Epidermal melanocyte (primary cell): ENCODE measurements around the gene TPSAB1.
"Not testable (repeated sequence)": the region's sequence is repeated elsewhere in the genome, so short reads cannot be mapped to it uniquely, and the experiment has no call there.

Experiments used
- DNase-seq: peaks from one replicate; pipeline ENCODE4 v3.0.0; 2011; ENCODE audit warnings: low spot score; ENCODE audit not compliant: insufficient read length

The TPSAB1 gene

DNA sequence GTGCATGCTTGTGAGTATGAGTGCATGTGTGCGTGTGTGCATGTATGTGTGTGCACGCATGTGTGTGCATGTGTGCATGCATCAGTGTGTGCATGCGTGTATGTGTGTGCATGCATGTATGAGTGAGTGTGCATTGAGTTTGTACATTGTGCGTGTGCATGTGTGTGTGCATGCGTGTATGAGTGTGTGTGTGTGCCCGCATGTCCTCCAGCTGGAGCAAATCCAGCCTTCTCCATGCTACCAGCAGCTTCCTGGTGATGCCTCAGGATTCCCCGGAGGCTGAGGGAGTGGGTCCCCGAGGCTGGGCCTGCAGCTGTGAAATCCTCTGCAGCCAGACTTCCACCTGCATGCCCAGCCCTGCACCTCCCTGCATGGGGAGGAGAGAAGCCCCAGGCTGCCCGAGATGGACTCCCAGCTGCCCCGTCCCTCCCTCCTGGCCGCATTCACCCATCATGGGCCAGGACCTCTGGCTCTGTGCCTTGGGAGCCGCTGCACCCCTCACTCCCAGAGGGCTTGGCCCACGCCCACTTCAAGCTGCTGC is 24.7 kb downstream of the TPSAB1 start:
- DNase-seq = no peak

DNA sequence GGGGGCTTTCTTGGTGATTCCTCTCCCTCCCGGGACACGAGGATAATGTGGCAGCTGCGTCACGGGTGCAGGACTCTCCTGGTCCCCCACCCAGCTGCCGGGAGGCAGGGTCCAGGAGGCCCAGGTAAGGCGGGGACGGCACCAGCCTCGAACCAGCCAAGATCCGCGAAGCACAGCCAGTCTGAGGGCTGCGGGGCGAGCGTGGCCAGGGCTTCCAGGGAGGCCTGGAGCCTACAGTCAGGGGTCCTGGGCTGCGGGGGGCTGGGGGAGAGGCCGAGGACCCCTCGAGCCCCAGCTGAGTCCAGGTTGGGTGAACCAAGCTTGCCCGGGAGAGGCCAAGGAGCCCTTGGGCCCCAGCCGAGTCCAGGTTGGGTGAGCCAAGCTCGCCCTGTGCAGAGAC is 25.3 kb downstream of the TPSAB1 start:
- no peak for DNase-seq

DNA sequence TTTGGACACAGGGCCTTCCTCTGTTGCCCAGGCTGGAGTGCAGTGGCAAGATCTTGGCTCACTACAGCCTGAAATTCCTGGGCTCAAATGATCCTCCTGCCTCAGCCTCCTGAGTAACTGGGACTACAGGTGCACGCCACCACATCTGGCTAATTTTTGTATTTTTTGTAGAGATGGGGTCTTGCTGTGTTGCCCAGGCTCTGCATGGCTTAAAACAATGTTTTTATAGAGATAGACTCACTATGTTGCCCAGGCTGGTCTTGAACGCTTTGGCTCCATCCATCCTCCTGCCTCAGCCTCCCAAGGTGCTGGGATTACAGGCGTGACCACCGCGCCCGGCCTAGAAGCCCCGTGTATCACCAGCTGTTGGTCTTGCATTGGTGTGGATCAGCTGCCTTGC is 28.9 kb downstream of the TPSAB1 start:
- not testable (repeated sequence) for DNase-seq

DNA sequence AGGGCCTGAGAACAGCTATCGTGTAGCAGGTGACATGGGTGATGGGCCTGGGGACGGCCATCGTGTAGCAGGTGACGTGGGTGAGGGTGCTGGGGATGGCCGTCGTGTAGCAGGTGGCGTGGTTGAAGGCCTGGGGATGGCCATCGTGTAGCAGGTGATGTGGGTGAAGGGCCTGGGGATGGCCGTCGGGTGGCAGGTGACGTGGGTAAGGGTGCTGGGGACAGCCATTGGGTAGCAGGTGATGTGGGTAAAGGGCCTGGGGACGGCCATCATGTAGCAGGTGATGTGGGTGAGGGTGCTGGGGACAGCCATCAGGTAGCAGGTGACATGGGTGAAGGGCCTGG is 30.8 kb downstream of the TPSAB1 start:
- no peak for DNase-seq

DNA sequence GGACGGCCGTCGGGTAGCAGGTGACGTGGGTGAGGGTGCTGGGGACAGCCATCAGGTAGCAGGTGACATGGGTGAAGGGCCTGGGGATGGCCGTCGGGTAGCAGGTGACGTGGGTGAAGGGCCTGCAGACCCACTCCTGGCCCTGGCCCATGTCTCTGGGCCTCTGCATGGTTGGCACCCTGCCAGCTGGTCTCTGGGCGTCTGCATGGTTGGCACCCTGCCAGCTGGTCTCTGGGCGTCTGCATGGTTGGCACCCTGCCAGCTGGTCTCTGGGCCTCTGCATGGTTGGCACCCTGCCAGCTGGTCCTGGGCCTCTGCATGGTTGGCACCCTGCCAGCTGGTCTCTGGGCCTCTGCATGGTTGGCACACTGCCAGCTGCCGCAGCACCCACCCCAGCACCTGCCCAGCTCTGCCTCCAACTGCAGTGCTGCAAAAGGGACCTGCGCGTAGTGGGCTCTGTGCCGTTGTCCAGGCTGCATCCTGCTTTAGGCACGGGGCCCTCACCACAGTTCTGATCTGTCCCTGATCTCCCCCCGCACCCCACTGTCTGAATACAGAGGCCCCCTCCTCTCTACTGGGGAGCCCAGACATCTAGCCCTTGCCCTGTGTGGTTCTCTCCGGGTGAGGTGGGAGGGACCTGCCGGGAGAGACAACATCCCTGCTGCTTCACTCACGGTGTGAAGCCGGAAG is 31.4 kb downstream of the TPSAB1 start:
- not testable (repeated sequence) for DNase-seq

DNA sequence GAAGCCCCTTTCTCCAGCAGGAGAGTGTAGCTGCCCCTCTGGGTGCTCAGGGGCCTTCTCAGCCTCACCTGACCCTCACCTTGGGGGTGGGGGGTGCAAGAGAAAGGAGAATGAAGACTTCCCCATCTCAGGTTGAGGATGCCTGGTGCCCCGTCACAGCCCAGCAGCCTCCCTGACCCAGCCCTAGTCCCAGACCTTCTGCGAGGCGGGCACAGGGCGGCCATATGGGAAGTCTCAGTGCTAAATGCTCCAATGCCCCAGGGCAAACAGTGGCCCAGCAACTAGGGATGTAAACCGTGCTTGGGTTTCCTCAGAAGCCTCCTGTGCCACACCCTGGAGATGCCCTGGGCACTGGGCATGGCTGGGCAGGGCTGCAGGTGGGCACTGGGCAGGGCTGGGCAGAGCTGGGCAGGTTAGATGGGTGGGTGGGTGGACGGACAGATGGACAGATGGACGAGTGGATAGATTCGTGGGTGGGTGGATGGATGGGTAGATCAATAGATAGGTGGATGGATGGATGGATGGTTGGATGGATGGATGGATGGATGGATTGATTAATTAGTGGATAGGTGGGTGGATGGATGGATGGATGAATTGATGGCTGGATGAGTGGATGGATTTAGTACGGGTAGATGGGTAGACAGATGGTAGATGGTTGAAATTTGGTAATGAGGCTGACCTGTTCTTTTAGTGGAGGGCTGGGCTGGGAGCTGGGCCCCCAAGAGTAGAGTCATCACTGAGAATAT is 32.1 kb downstream of the TPSAB1 start:
- no peak for DNase-seq

DNA sequence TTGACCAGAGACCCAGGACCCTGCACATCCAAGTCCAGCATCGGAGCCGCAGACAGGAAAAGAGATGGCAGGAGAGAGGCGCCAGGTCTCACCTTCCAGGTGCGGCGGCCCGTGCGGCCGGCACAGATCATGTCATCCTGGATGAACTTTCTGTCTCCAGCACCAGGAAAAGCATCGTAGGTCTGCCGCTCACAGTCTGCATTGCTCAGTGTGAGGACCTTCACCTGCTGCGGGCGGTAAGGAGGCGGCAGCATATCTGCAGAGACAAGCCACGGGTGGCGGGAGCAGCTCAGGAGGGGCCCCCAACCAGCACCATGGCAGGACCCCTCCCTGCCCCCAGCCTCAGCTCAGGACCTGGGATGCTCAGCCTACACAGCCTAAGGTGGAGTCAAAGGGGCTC is 33.3 kb downstream of the TPSAB1 start:
- no peak for DNase-seq

DNA sequence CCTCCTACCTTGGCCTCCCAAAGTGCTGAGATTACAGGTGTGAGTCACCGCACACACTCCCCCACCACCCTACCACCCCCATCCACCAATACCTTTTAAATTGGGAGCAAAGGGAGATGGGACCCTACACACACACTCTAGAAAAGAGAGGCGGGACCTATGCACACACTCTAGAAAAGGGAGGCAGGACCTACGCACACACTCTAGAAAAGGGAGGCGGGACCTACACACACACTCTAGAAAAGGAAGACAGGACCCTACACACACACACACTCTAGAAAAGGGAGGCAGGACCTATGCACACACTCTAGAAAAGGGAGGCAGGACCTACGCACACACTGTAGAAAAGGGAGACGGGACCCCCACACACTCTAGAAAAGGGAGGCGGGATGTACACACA is 34.3 kb downstream of the TPSAB1 start:
- DNase-seq = no peak

DNA sequence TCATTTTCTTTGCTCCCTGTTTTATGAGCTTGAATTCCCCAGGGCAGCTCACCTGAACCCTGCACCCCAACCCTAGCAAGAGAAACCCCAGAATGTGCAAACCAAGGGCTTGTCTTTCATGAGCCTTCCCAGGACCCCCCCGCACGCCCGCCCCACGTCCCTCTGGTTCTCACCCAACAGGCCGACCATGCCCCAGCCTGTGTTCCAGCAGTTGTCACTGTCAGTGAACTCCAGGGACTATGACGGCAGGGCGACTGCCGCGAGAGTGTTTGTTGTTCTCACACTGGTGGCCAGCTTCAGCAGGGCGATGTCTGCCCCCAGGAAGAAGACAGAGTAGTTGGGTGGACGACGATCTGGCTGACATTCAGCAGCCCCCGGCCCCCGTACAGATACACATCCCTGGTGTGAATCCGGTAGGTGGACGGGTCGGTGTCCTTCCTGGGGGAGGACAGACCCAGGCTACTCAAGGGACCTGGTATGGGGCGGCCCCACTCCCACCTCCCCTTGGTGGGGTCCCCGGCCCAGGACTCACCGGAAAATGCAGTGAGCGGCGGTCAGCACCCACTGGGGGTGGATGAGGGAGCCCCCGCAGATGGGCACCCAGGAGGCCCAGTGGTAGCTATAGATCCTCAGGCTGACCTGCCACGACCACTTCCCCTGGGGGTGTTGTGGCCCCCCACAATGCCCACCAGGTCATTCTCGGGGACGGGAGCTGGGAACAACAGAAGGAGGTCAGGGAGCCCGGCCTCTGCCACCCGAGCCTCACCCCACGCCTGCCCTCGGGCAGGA is 35.5 kb downstream of the TPSAB1 start:
- no peak for DNase-seq

DNA sequence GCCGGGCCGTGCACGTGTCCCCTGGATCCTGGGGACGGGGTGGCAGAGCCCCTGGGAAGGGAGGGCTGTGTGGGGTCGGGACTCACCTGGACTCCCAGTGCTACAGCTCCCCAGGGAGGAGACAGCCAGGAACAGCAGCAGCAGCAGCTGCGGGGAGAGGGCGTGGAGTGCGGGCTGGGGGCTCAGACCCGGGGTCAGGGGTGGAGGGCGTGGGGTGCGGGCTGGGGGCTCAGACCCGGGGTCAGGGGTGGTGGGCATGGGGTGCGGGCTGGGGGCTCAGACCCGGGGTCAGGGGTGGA is 36.0 kb downstream of the TPSAB1 start:
- DNase-seq = no peak

DNA sequence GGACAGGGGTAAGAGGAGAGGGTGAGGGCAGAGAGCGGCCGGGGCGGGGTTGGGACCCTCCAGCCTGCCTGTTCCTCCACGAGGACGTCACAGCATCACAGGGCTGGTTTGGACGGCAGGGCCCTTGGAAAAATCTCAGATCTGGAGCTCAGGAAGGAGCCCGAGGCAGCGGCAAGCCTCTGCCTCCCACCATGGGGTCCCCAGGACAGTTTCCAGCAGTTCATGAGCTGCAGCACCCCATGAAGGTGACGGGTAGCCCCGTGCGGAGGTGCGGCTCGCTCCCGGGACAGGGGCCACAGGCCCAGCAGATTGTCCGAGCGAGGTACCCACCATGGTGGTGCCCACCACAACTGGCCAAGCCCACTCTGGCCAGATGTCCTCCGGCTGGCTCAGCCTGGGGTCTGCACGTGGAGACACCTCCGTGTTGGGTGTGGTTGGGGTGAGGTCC is 36.7 kb downstream of the TPSAB1 start:
- no peak for DNase-seq

DNA sequence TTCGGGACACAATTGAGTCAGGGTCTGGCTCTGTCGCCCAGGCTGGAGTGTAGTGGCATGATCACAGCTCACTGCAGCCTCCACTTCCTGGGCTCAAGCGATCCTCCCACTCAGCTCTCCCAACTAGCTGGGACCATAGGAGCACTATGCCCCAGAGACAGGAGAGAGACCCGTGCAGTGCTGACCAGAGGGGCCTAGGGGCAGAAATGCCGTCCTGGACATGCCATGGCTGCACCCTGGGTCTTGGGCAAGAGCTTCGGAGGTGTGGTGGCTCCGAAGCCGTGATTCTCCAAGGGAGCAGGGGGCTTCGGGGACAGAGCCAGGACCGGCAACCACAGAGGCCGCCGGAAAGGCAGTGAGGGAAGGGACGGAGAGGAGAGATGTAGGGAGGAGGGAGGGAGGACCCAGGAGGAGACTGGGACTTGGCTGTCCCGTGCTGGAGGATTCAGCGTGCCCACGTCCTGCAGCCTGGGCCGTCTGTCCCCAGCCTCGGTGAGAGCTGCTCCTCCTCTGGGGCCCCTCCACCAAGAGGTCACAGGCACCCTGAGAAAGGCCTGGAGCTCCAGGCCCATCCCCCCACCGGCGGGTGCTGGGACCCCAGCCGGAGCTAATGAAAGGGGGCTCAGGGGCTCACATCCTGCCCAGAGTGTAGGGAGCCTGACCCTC is 37.2 kb downstream of the TPSAB1 start:
- no peak for DNase-seq

DNA sequence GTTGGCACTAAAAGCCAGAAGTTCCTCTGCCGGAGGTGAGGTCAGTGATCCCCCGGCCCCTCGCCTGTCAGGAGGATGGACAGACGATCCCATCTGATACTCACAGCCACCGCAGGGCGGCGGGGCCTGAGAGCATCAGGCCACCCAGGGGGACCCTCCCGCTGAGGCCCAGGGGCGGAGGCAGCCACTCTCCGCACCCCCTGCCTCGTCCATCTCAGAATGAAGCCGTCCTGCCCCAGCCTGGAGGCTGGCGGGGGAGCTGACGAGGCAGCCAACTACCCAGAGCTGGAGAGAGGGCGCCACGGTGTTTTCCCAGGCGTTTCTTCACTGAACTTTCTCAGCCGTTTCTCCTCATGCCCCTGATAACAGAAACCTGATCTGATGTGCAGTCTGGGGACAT is 38.0 kb downstream of the TPSAB1 start:
- no peak for DNase-seq

DNA sequence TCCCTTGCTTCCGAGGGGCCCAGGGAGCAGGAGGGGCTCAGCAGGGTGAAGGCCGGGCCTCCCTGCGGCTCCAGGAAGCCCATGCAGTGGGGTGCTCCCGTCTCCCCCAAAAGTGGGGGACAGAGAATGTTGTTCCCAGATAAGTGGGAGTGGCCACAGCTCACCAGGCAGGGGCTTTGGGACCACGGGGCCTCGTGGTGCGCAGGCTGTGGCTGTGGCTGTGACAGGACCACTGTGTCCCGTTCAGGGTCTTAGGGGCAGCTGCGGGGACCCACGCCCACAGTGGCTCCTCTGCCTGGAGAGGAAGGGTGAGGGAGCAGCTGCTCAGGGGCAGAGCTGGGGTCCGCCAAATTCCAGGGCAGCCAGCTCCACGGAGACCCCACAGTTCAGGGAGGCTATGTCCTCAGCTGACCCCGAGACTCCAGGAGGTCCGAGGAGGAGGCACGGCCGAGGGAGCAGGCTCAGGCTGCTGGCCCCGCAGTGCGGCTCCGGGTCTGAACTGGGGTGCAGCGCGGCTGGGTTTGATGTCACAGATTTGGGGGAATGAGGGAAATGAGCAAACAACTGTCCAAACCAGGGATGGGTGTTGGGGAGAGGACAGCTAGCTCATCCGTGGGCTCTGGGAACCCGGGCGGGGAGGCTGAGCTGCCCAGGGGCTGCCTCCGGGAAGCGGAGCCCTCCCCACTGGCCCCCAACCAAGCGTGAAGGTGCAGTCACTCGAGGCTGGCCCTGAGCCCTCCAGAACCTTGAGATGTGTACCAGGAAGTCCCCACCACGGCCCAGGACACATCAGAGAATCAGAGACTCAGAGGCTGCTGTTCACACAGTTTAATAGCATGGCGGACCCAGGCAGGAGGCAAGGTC is 38.8 kb downstream of the TPSAB1 start:
- no peak for DNase-seq

DNA sequence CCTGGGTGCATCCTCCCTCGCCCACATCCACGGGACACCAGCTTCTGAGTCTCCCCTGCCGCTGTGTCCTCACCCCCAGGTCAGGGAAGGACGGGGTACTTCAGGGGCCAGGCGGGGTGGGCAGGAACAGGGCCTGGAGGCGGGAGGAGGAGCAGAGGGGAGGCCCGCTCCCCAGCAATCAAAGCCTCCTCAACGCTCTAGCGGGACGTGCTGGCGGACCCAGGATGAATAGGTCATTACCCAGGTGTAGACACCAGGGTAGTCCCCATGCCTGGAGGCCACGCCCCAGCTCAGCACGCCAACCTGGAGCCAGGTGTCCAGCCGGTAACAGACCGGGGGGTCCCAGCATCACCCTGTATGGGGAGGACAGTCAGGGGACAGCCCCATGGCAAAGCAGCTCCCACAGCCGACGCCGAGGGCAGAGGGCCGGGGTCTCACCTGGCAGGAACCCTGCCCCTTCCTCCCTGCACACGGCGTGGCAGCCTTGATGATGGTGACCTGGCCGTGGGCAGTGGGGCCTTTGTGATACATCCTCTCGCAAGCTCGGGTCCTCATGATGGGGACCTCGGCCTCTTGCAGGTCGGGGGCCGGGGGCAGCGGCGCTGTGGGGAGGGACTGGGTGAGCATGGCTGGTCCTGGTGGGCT is 39.6 kb downstream of the TPSAB1 start:
- no peak for DNase-seq

DNA sequence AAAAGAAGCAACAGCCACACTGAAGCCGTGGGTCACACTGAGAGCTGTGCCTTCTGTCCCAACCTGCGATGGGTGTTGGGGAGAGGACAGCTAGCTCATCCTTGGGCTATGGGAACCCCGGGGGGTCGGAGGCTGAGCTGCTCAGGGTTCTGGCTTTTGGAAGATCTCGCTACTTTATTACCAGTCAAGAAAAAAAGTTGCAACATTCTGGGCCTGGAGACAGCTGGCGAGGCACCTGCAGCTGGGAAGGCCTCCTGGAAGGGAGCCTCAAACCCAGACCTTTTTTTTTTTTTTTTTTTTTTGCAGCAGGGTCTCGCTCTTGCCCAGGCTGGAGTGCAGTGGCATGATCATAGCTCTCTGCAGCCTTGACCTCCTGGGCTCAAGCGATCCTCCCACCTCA is 40.3 kb downstream of the TPSAB1 start:
- no peak for DNase-seq

DNA sequence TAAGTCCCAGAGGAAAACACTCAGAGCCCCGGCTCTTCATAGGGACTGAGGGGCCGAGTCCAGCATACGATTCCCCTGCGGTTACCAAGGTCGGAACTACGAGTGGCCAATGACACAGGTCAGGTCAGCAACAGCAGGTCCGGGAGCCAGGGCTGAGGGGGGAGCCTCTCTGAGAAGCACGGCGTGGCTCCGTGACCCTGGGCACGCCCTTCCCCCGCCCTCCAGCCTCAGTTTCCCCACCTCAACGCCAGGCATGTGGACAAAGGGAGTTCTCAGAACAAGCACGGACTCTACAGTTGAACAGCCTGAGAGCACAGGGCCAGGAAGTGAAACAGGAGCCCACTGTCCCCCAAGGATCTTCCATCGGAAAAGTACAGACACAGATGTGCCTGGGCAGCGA is 41.0 kb downstream of the TPSAB1 start:
- DNase-seq = no peak

DNA sequence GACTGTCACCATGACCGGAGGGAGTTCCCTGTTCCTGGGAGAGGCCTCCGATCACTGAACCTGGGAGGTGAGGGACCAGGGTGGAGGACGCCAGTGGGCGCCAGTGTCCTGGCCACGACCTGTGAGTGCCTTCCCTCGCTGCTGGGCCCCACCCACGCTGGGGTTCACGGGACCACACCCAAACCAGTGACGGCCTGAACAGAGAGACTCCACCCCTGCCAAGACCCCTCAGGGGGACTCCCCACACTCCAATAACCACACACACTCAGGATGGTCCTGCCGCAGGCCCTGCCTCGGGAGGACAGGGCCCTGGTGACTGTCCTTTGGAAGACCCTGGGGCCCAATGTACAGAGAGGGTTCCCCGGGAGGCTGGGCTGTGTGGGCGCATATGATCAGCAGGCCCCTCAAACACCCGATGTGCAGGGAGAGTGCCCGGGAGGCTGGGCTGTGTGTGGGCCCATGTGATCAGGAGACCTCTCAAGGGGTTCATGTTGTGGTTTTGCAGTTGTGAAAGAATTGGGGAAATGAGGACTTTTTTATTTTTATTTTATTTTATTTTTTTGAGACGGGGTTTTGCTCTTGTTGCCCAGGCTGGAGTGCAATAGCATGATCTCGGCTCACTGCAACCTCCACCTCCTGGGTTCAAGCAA is 41.9 kb downstream of the TPSAB1 start:
- no peak for DNase-seq

DNA sequence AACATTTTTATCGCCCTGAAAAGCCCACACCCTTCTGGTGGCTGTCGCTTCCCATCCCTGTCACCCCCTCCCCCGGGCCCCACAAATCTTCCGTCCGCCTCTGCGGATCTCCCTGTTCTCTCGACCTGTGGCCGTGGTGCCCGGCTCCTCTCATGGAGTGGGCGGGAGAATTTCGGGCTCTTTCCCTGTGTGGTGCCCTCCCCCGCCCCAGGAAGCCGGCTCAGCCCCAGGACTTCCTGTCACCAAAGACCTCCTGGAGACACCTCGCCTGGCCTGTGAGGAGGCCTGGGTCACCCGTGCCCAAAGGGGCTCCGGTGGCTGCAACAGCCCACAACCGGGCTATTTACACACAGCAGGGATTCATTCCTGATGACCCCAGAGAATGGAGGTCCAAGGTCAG is 42.8 kb downstream of the TPSAB1 start:
- DNase-seq = no peak
